DND-41 (cell line): ENCODE measurements around the gene GIMD1.

Experiments
- ATAC-seq: fragments of 200-7000 bp; cut with Tn5 transposase; 3 replicates; pipeline ENCODE4 v1.9.1; 2021; ENCODE audit warnings: low read depth; ENCODE audit not compliant: insufficient read depth
- DNase-seq: peaks from one replicate; pipeline ENCODE4 v3.0.0-alpha.2; 2020
- H2AFZ ChIP-seq: 2 replicates; pipeline ENCODE4 v1.6.0; 2012; ENCODE audit warnings: low read depth, low read length
- H3K27ac ChIP-seq: 2 replicates; pipeline ENCODE4 v1.5.1; 2012; ENCODE audit warnings: low read length, inconsistent platforms
- H3K27me3 ChIP-seq: fragments of 200-600 bp; sonication (generic); 2 replicates; pipeline ENCODE4 v1.6.0; 2012; ENCODE audit warnings: low read length, mild to moderate bottlenecking, inconsistent platforms; ENCODE audit not compliant: insufficient read depth, poor library complexity
- H3K36me3 ChIP-seq: 2 replicates; pipeline ENCODE4 v1.5.1; 2012; ENCODE audit warnings: low read length, inconsistent platforms; ENCODE audit not compliant: insufficient read depth
- H3K4me1 ChIP-seq: 2 replicates; pipeline ENCODE4 v1.5.1; 2012; ENCODE audit warnings: mild to moderate bottlenecking, low read length; ENCODE audit not compliant: insufficient read depth
- H3K4me2 ChIP-seq: 2 replicates; pipeline ENCODE4 v1.6.0; 2012; ENCODE audit warnings: mild to moderate bottlenecking, moderate library complexity, low read length, inconsistent platforms; ENCODE audit not compliant: insufficient read depth
- H3K4me3 ChIP-seq, 2 experiments: fragments of 200-600 bp in 1 of 2; shearing (Covaris generic) in 1 of 2; 2 replicates each; pipeline ENCODE4 v1.5.1; 2012 to 2016; ENCODE audit warnings: inconsistent platforms in 2 of 2, low read length in 2 of 2, mild to moderate bottlenecking in 2 of 2, low read depth in 1 of 2, moderate library complexity in 1 of 2
- H3K79me2 ChIP-seq: 2 replicates; pipeline ENCODE4 v1.6.0; 2012; ENCODE audit warnings: low read length, inconsistent platforms; ENCODE audit not compliant: insufficient read depth
- H3K9ac ChIP-seq: 2 replicates; pipeline ENCODE4 v1.6.0; 2012; ENCODE audit warnings: low read depth, mild to moderate bottlenecking, inconsistent platforms, low read length, moderate library complexity
- H3K9me3 ChIP-seq: 2 replicates; pipeline ENCODE4 v1.5.1; 2012; ENCODE audit warnings: low read length, moderate library complexity, mild to moderate bottlenecking, inconsistent platforms; ENCODE audit not compliant: insufficient read depth, severe bottlenecking
- H4K20me1 ChIP-seq: 2 replicates; pipeline ENCODE4 v1.6.0; 2012; ENCODE audit warnings: low read length; ENCODE audit not compliant: insufficient read depth
- EZH2 ChIP-seq: IDR thresholded peaks from 3 replicates; pipeline ENCODE4 v1.6.1; 2012; ENCODE audit warnings: borderline replicate concordance, low read depth, mild to moderate bottlenecking, moderate library complexity, low read length, inconsistent platforms; ENCODE audit not compliant: severe bottlenecking
- TF ChIP-seq, protein P1 (sequence below): IDR thresholded peaks from 2 replicates; pipeline ENCODE4 v1.5.1; 2012; ENCODE audit warnings: borderline replicate concordance, low read length, moderate library complexity, mild to moderate bottlenecking; ENCODE audit not compliant: poor library complexity, severe bottlenecking; ENCODE audit errors: extremely low read depth

The GIMD1 gene

DNA sequence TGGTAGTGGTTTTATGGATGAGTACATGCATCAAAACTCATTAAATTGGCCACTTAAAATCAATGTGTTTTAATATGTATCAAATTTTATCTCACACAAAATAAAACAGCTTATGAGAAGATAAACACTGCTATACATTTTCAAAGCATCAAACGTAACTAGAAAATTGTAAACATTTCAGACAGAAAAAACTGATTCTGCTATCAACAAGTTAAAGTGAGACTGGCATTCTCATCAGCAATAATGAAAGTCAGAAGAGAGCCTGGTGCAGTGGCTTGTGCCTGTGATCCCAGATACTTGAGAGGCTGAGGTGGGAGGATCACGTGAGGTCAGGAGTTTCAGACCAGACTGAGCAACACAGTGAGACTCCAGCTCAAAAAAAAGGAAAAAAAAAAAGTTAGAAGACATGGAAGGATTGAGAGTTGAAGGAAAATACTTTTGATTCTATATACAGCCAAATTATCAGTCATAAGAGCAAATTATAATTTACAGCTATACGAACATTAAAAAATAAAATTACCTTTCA, 55.5 kb downstream of the GIMD1 start:
- no peak for DNase-seq
- no peak overlapping the region for H3K9ac ChIP-seq
- H3K27me3 ChIP-seq, result no peaks in the 10 kb centered on the region
- H3K4me1 ChIP-seq, result peaks cover 31% of the 10 kb centered on the region
- H3K4me3 ChIP-seq, result no peak overlapping the region
- peaks cover 7% of the 10 kb centered on the region; the same call in 1 of the 2 replicates for H3K36me3 ChIP-seq
- no peaks in the 10 kb centered on the region for H3K9me3 ChIP-seq
- H3K4me2 ChIP-seq, result no peak overlapping the region
- H4K20me1 ChIP-seq, result no peaks in the 10 kb centered on the region
- H3K27ac ChIP-seq, result no peak overlapping the region
- no peak for ATAC-seq
- H3K79me2 ChIP-seq, result peaks cover 51% of the 10 kb centered on the region
- no peak overlapping the region for H2AFZ ChIP-seq
- TF ChIP-seq, protein P1, sequence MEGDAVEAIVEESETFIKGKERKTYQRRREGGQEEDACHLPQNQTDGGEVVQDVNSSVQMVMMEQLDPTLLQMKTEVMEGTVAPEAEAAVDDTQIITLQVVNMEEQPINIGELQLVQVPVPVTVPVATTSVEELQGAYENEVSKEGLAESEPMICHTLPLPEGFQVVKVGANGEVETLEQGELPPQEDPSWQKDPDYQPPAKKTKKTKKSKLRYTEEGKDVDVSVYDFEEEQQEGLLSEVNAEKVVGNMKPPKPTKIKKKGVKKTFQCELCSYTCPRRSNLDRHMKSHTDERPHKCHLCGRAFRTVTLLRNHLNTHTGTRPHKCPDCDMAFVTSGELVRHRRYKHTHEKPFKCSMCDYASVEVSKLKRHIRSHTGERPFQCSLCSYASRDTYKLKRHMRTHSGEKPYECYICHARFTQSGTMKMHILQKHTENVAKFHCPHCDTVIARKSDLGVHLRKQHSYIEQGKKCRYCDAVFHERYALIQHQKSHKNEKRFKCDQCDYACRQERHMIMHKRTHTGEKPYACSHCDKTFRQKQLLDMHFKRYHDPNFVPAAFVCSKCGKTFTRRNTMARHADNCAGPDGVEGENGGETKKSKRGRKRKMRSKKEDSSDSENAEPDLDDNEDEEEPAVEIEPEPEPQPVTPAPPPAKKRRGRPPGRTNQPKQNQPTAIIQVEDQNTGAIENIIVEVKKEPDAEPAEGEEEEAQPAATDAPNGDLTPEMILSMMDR, result no peak
- TF ChIP-seq EZH2, result no peak

DNA sequence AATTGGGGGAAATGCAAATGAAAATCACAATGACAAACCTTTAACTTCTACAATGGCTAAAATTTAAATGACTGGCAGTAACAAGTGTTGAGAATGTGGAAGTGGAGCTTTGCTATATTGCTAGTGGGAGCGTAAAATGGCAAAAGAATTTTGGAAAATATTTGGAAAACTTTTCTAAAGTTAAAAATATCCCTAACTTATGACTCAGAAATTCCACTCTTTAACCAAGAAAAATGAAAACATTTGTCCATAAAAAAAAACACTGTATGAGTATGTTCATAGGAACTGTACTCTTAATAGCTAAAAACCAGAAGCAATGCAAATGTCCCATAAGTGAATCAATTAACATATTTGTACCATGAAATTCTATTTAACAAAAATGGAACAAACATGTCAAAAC, 56.2 kb downstream of the GIMD1 start:
- Histone ChIP-seq H3K36me3 (peaks cover 7% of the 10 kb centered on the region; the same call in 1 of the 2 replicates), H3K27ac (no peak overlapping the region), H2AFZ (no peak overlapping the region), H3K9ac (no peak overlapping the region), H3K79me2 (peaks cover 44% of the 10 kb centered on the region), H3K4me1 (peaks cover 24% of the 10 kb centered on the region), H3K27me3 (no peaks in the 10 kb centered on the region), H4K20me1 (no peaks in the 10 kb centered on the region), H3K4me3 (no peak overlapping the region), H3K9me3 (no peaks in the 10 kb centered on the region), H3K4me2 (no peak overlapping the region)
- DNase-seq (no peak), ATAC-seq (no peak)
- TF ChIP-seq EZH2, result no peak
- TF ChIP-seq, protein P1, result no peak
